SK-N-SH (cell line): ENCODE measurements around the gene PEX14. TPM values are rescaled to one million over a fixed set of nuclear protein-coding genes. Genes with fewer than 3 reads are reported as not detected.

Experiments
- CTCF ChIA-PET: fragments of 300-600, 350-600 bp; formaldehyde crosslinking; extraction: SDS; loops from one replicate; lab custom pipeline; 2021; lab: Yijun Ruan, JAX
- POLR2A ChIA-PET: fragments of 350-600 bp; sonication (Branson Sonifier 250); formaldehyde crosslinking; extraction: SDS; loops from one replicate; lab custom pipeline; 2020; ENCODE audit warnings: antibody characterized with exemption, inconsistent platforms; lab: Yijun Ruan, JAX
- DNase-seq: peaks from one replicate; pipeline ENCODE4 v3.0.0; 2012
- H2AFZ ChIP-seq: fragments of 200-600 bp; sonication (generic); 2 replicates; pipeline ENCODE4 v1.8.1; 2016; ENCODE audit warnings: antibody characterized with exemption, mild to moderate bottlenecking, low read depth
- H3F3A ChIP-seq: fragments of 200-600 bp; sonication (generic); replicated peaks from 2 replicates; pipeline ENCODE3; 2016; ENCODE audit warnings: antibody characterized with exemption, mild to moderate bottlenecking; ENCODE audit not compliant: insufficient read depth
- H3K27ac ChIP-seq, 2 experiments: fragments of 200-500 bp in 1 of 2; fragments of 200-600 bp in 1 of 2; sonication (Bioruptor generic) in 1 of 2; sonication (generic), shearing (Covaris generic) in 1 of 2; 2 replicates each; pipeline versions ENCODE4 v1.5.1 to v1.6.1; 2014 to 2016; ENCODE audit warnings: low read depth in 2 of 2, inconsistent platforms in 1 of 2, low read length in 1 of 2, mild to moderate bottlenecking in 1 of 2, mixed read lengths in 1 of 2
- H3K27me3 ChIP-seq: fragments of 200-600 bp; sonication (generic), shearing (Covaris generic); 2 replicates; pipeline ENCODE4 v1.6.1; 2016; ENCODE audit warnings: mixed run types; ENCODE audit not compliant: insufficient read depth
- H3K36me3 ChIP-seq, 2 experiments: fragments of 200-500 bp in 1 of 2; fragments of 200-600 bp in 1 of 2; sonication (Bioruptor generic) in 1 of 2; sonication (generic) in 1 of 2; replicated peaks in 1 of 2; 2 replicates each; pipeline versions ENCODE3 to v1.5.1; 2014 to 2016; ENCODE audit warnings: low read length in 1 of 2, mild to moderate bottlenecking in 1 of 2; ENCODE audit not compliant: insufficient read depth in 2 of 2, control insufficient read depth in 1 of 2
- H3K4me1 ChIP-seq, 2 experiments: fragments of 200-500 bp in 1 of 2; fragments of 200-600 bp in 1 of 2; sonication (Bioruptor generic) in 1 of 2; sonication (generic), shearing (Covaris generic) in 1 of 2; 2 replicates each; pipeline versions ENCODE4 v1.5.1 to v1.6.1; 2014 to 2016; ENCODE audit warnings: low read depth in 1 of 2, low read length in 1 of 2, mixed run types in 1 of 2; ENCODE audit not compliant: insufficient read depth in 2 of 2, control insufficient read depth in 1 of 2
- H3K4me2 ChIP-seq: fragments of 200-600 bp; sonication (generic), shearing (Covaris generic); 2 replicates; pipeline ENCODE4 v1.6.1; 2017; ENCODE audit warnings: mixed run types
- H3K4me3 ChIP-seq, 2 experiments: fragments of 200-500 bp in 1 of 2; fragments of 200-600 bp in 1 of 2; sonication (Bioruptor generic) in 1 of 2; sonication (generic), shearing (Covaris generic) in 1 of 2; 2 replicates each; pipeline versions ENCODE4 v1.5.1 to v1.8.1; 2014 to 2016; ENCODE audit warnings: low read depth in 2 of 2, inconsistent platforms in 1 of 2, low read length in 1 of 2, mild to moderate bottlenecking in 1 of 2, mixed read lengths in 1 of 2, moderate library complexity in 1 of 2
- H3K79me2 ChIP-seq: fragments of 200-600 bp; sonication (generic); 2 replicates; pipeline ENCODE4 v1.8.1; 2017; ENCODE audit warnings: mild to moderate bottlenecking; ENCODE audit not compliant: insufficient read depth
- H3K9ac ChIP-seq: fragments of 200-600 bp; sonication (generic); 2 replicates; pipeline ENCODE4 v1.6.1; 2017; ENCODE audit warnings: mixed run types
- H3K9me2 ChIP-seq: fragments of 200-600 bp; sonication (generic); 2 replicates; pipeline ENCODE4 v1.6.1; 2017; ENCODE audit warnings: mixed run types
- H3K9me3 ChIP-seq: fragments of 200-600 bp; sonication (generic); 2 replicates; pipeline ENCODE4 v1.6.1; 2017; ENCODE audit warnings: mixed run types, mild to moderate bottlenecking, moderate library complexity
- H4K20me1 ChIP-seq: fragments of 200-600 bp; sonication (generic); 2 replicates; pipeline ENCODE4 v1.6.1; 2017; ENCODE audit warnings: mild to moderate bottlenecking, mixed run types; ENCODE audit not compliant: insufficient read depth
- CHD2 ChIP-seq: fragments of 150-350 bp; IDR thresholded peaks from 2 replicates; pipeline ENCODE4 v1.6.1; 2018; ENCODE audit warnings: low read length; ENCODE audit not compliant: partially characterized antibody
- ELF1 ChIP-seq: IDR thresholded peaks from 2 replicates; pipeline ENCODE4 v1.4.0; 2012
- FOXM1 ChIP-seq: IDR thresholded peaks from 2 replicates; pipeline ENCODE4 v1.4.0; 2012; ENCODE audit warnings: low read depth, mild to moderate bottlenecking
- GABPA ChIP-seq: IDR thresholded peaks from 2 replicates; pipeline ENCODE4 v1.4.0; 2012; ENCODE audit warnings: low read depth, mild to moderate bottlenecking
- JUND ChIP-seq: IDR thresholded peaks from 2 replicates; pipeline ENCODE4 v1.4.0; 2012
- MEF2A ChIP-seq: IDR thresholded peaks from 2 replicates; pipeline ENCODE4 v1.4.0; 2012; ENCODE audit warnings: low read depth, borderline replicate concordance
- NFIC ChIP-seq: IDR thresholded peaks from 2 replicates; pipeline ENCODE4 v1.4.0; 2012; ENCODE audit warnings: borderline replicate concordance
- PBX3 ChIP-seq: IDR thresholded peaks from 2 replicates; pipeline ENCODE4; 2012
- RAD21 ChIP-seq: IDR thresholded peaks from 2 replicates; pipeline ENCODE4 v1.6.1; 2012; ENCODE audit warnings: mild to moderate bottlenecking, low read length
- REST ChIP-seq: IDR thresholded peaks from 2 replicates; pipeline ENCODE4 v1.6.1; 2012; ENCODE audit warnings: mild to moderate bottlenecking, low read depth, low read length, moderate library complexity
- RFX5 ChIP-seq: IDR thresholded peaks from 2 replicates; pipeline ENCODE4 v1.6.1; 2012; ENCODE audit warnings: mild to moderate bottlenecking, improper control_type of control experiment, low read length
- RXRA ChIP-seq: IDR thresholded peaks from 2 replicates; pipeline ENCODE4 v1.4.0; 2012; ENCODE audit warnings: low read depth, mild to moderate bottlenecking, borderline replicate concordance
- SMC3 ChIP-seq: IDR thresholded peaks from 2 replicates; pipeline ENCODE4 v1.6.1; 2012; ENCODE audit warnings: low read depth, low read length, improper control_type of control experiment
- TEAD4 ChIP-seq: IDR thresholded peaks from 2 replicates; pipeline ENCODE4 v1.4.0; 2012; ENCODE audit warnings: mild to moderate bottlenecking, borderline replicate concordance; ENCODE audit not compliant: insufficient read depth
- YY1 ChIP-seq: IDR thresholded peaks from 2 replicates; pipeline ENCODE4 v1.4.0; 2012; ENCODE audit warnings: low read depth, mild to moderate bottlenecking
- ZBTB33 ChIP-seq: IDR thresholded peaks from 2 replicates; pipeline ENCODE4 v1.4.0; 2012; ENCODE audit warnings: low read depth, borderline replicate concordance
- polyA plus RNA-seq, 3 experiments: library from polyadenylated mRNA; depleted of rRNA; stranded (reverse); fragments of >200 nt; gene quantifications; 2 replicates each; pipeline ENCODE4 v1.2.3, GENCODE V29; 2012

Gene PEX14
- polyA plus RNA-seq, 1 of the 3 experiments (the other 2 are of a cell fraction): 36.2 TPM

- CTCF ChIA-PET: interaction anchor here (1.0 kb wide), 2 partner anchors 13 to 24 kb away, joined by 3 to 4 read pairs; no protein-coding TSS in a partner anchor
- Histone ChIP-seq H3K4me2 (no peak overlapping the region), H3K27ac (no peak overlapping the region), H3K9me3 (no peaks in the 10 kb centered on the region; the same call in 1 of the 2 replicates), H3K36me3 (no peaks in the 10 kb centered on the region), H3K4me1 (no peaks in the 10 kb centered on the region), H3K9me2 (no peaks in the 10 kb centered on the region), H3F3A (peaks cover 10% of the 10 kb centered on the region), H3K9ac (no peak overlapping the region), H2AFZ (no peak overlapping the region), H3K79me2 (0 out of 2 replicates have a peak, but pooled peaks cover 2% of the 10 kb centered on the region), H4K20me1 (no peaks in the 10 kb centered on the region)
- no peak for DNase-seq
- TF ChIP-seq PBX3: no peak
- no peak for TF ChIP-seq ELF1
- no peak for TF ChIP-seq SMC3
- TF ChIP-seq RFX5: no peak
- TF ChIP-seq TEAD4: no peak
- TF ChIP-seq YY1: no peak
- TF ChIP-seq MEF2A: no peak
- no peak for TF ChIP-seq FOXM1
- TF ChIP-seq GABPA: no peak
- TF ChIP-seq RAD21: no peak
- TF ChIP-seq REST: no peak
- TF ChIP-seq NFIC: no peak
- TF ChIP-seq RXRA: no peak
- TF ChIP-seq CHD2: no peak
- no peak for TF ChIP-seq ZBTB33
- no peak for TF ChIP-seq JUND
- TF ChIP-seq, all 33 proteins: peak for 0
- Histone ChIP-seq H3K27me3 (no peaks in the 10 kb centered on the region), H3K4me3 (no peak overlapping the region)
- POLR2A ChIA-PET: no interaction called here
Measured at GRCh38 chr1:10561497-10561896, 86.7 kb downstream of the PEX14 start.
